HepG2 (cell line): Measurements from ENCODE around the gene CD248. TPM values are rescaled to one million over a fixed set of nuclear protein-coding genes. Genes with fewer than 3 reads are reported as not detected.

Experiments used
- CBFB ChIP-seq: sonication (generic); formaldehyde crosslinking; IDR thresholded peaks from 2 replicates; pipeline ENCODE4 v1.4.0; 2020; ENCODE audit warnings: missing genetic modification reagents
- GATAD1 ChIP-seq: IDR thresholded peaks from 2 replicates; pipeline ENCODE4 v1.6.1; 2016; ENCODE audit warnings: missing genetic modification reagents, missing compliant biosample characterization
- HMG20A ChIP-seq: IDR thresholded peaks from 2 replicates; pipeline ENCODE4 v1.6.1; 2016; ENCODE audit warnings: borderline replicate concordance
- HOXA7 ChIP-seq: sonication (generic); formaldehyde crosslinking; IDR thresholded peaks from 2 replicates; pipeline ENCODE4 v1.8.1; 2022; ENCODE audit warnings: mild to moderate bottlenecking, missing genetic modification reagents, moderate library complexity
- KLF6 ChIP-seq: IDR thresholded peaks from 2 replicates; pipeline ENCODE4 v1.8.0; 2016; ENCODE audit warnings: missing biosample characterization, missing genetic modification reagents
- MAFG ChIP-seq: sonication (generic); formaldehyde crosslinking; IDR thresholded peaks from 2 replicates; pipeline ENCODE4 v1.5.1; 2020; ENCODE audit warnings: mild to moderate bottlenecking, missing genetic modification reagents
- RFXAP ChIP-seq: sonication (generic); formaldehyde crosslinking; IDR thresholded peaks from 2 replicates; pipeline ENCODE4 v1.4.0; 2020; ENCODE audit warnings: missing genetic modification reagents, borderline replicate concordance
- SP4 ChIP-seq: sonication (generic); formaldehyde crosslinking; IDR thresholded peaks from 2 replicates; pipeline ENCODE4 v1.8.1; 2023; ENCODE audit warnings: mild to moderate bottlenecking, missing genetic modification reagents
- SRY ChIP-seq: sonication (generic); formaldehyde crosslinking; IDR thresholded peaks from 2 replicates; pipeline ENCODE4 v1.8.0; 2022; ENCODE audit warnings: mild to moderate bottlenecking, missing genetic modification reagents
- ZBTB38 ChIP-seq: sonication (generic); formaldehyde crosslinking; IDR thresholded peaks from 2 replicates; pipeline ENCODE4 v1.5.1; 2020; ENCODE audit warnings: mild to moderate bottlenecking, missing genetic modification reagents
- ZFY ChIP-seq: sonication (generic); formaldehyde crosslinking; IDR thresholded peaks from 2 replicates; pipeline ENCODE4 v1.4.0; 2020; ENCODE audit warnings: missing genetic modification reagents
- ZNF331 ChIP-seq: sonication (generic); formaldehyde crosslinking; IDR thresholded peaks from 2 replicates; pipeline ENCODE4 v1.4.0; 2020; ENCODE audit warnings: missing genetic modification reagents
- ZNF367 ChIP-seq: sonication (generic); formaldehyde crosslinking; IDR thresholded peaks from 2 replicates; pipeline ENCODE4 v1.4.0; 2020; ENCODE audit warnings: missing genetic modification reagents, borderline replicate concordance
- ZNF652 ChIP-seq: IDR thresholded peaks from 2 replicates; pipeline ENCODE4 v1.6.1; 2016; ENCODE audit warnings: low read depth, borderline replicate concordance
- ZNF737 ChIP-seq: sonication (generic); formaldehyde crosslinking; IDR thresholded peaks from 2 replicates; pipeline ENCODE4 v1.5.0; 2020; ENCODE audit warnings: missing genetic modification reagents, mild to moderate bottlenecking, borderline replicate concordance
- ZNF782 ChIP-seq: sonication (generic); formaldehyde crosslinking; IDR thresholded peaks from 2 replicates; pipeline ENCODE4 v1.4.0; 2020; ENCODE audit warnings: missing genetic modification reagents, mild to moderate bottlenecking, borderline replicate concordance
- polyA plus RNA-seq, 8 experiments: library from polyadenylated mRNA; depleted of rRNA in 3 of 8; stranded (reverse) in 7 of 8; unstranded in 1 of 8; fragments of >200 nt; fragmentation: Illumina TruSeq in 4 of 8; extraction: Trizol in 4 of 8; gene quantifications; 2 replicates each; pipeline versions ENCODE4 v1.2.1 to v1.2.3, GENCODE V29; 2011 to 2016; ENCODE audit warnings: low read depth in 4 of 8, missing spikeins in 1 of 8, mixed read lengths in 1 of 8; ENCODE audit not compliant: insufficient read depth in 1 of 8
- total RNA-seq, 5 experiments: library from RNA; depleted of rRNA; stranded (reverse); fragments of >200 nt; fragmentation: Illumina TruSeq; extraction: Trizol; gene quantifications; 2 replicates each; pipeline ENCODE4 v1.2.3, GENCODE V29; 2016; ENCODE audit warnings: low read depth in 1 of 5
- TF ChIP-seq, protein P1 (sequence below): IDR thresholded peaks from 2 replicates; pipeline ENCODE4 v1.6.1; 2016; ENCODE audit warnings: mild to moderate bottlenecking
- TF ChIP-seq, protein P2 (sequence below): sonication (generic); formaldehyde crosslinking; IDR thresholded peaks from 2 replicates; pipeline ENCODE4 v1.4.0; 2020; ENCODE audit warnings: mild to moderate bottlenecking, missing genetic modification reagents
- TF ChIP-seq, protein P3 (sequence below): IDR thresholded peaks from 2 replicates; pipeline ENCODE4 v1.6.1; 2016; ENCODE audit warnings: missing biosample characterization, missing genetic modification reagents, low read depth
- TF ChIP-seq, protein P4 (sequence below): sonication (generic); formaldehyde crosslinking; IDR thresholded peaks from 2 replicates; pipeline ENCODE4 v1.8.0; 2022; ENCODE audit warnings: mild to moderate bottlenecking, missing genetic modification reagents; ENCODE audit not compliant: insufficient replicate concordance
- TF ChIP-seq, protein P5 (sequence below): sonication (generic); formaldehyde crosslinking; IDR thresholded peaks from 2 replicates; pipeline ENCODE4 v1.5.0; 2020; ENCODE audit warnings: mild to moderate bottlenecking, missing genetic modification reagents

Gene CD248
- total and polyA plus RNA-seq, 2 of the 13 experiments (the other 11 are each of a cell fraction or from before 2014, with no cell fraction given), result 0.25 to 0.35 TPM

DNA sequence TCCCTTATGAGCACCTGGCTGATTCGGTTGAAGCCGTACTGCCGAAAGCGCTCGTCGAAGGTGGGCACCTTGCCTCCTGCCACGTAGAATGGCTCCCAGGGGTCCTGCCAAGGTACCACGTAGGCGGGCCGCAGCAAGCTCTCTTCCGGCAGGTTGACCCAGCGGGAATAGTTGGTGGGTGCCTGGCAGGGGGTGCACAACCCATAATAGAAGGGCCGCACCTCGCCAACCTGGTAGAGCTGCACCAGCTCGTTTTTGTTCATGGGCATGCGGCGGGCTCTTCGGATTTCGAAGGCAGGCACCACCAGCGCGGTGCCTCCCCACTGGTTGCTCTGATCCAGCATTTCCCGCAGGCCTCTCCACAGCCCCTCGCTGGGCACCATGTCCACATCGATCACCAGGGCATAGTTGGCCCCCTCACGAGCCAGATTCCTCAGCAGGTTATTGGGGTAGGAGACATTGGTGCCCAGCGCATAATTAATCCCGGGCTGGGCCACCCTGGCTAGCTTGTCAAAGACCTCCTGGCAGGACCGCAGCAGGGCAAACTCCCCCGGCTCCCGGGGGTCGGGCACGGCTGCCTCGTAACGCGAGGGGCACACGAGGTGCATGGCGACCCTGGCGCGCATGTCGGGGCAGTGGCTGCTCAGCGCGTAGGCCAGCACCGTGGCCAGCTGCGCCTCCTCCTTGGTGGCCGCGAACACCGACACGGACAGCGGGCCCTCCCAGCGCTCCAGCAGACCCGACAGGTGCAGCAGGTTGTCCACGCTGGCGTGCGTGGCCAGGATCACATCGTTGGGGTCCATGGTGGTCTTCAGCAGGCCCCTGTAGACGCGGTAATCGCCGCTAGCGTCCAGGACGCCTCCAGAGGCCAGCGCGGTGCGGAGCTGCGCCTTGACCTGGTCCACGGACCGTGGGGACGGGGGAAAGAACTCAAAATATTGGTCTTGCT, 29.9 kb upstream of the CD248 start (continued):
- 0 out of 2 replicates have a peak, but pooled peaks have one; percentile 48 for TF ChIP-seq KLF6 (CRISPR knock-in tag)
- no peak for TF ChIP-seq ZNF367 (CRISPR knock-in tag)
- TF ChIP-seq, protein P1, sequence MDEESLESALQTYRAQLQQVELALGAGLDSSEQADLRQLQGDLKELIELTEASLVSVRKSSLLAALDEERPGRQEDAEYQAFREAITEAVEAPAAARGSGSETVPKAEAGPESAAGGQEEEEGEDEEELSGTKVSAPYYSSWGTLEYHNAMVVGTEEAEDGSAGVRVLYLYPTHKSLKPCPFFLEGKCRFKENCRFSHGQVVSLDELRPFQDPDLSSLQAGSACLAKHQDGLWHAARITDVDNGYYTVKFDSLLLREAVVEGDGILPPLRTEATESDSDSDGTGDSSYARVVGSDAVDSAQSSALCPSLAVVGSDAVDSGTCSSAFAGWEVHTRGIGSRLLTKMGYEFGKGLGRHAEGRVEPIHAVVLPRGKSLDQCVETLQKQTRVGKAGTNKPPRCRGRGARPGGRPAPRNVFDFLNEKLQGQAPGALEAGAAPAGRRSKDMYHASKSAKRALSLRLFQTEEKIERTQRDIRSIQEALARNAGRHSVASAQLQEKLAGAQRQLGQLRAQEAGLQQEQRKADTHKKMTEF (CRISPR knock-in tag), result no peak
- TF ChIP-seq MAFG, result peak; percentile 28; the same call in 1 of the 2 replicates
- peak; percentile 47; the same call in 1 of the 2 replicates for TF ChIP-seq RFXAP (CRISPR knock-in tag)
- TF ChIP-seq, protein P2, sequence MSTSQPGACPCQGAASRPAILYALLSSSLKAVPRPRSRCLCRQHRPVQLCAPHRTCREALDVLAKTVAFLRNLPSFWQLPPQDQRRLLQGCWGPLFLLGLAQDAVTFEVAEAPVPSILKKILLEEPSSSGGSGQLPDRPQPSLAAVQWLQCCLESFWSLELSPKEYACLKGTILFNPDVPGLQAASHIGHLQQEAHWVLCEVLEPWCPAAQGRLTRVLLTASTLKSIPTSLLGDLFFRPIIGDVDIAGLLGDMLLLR (CRISPR knock-in tag), result peak; percentile 41; the same call in 1 of the 2 replicates
- TF ChIP-seq CBFB (CRISPR knock-in tag), result peak; percentile 78
- 0 out of 2 replicates have a peak, but pooled peaks have one; percentile 3 for TF ChIP-seq SRY
- TF ChIP-seq GATAD1 (CRISPR knock-in tag), result peak; percentile 51; the same call in 1 of the 2 replicates
- TF ChIP-seq ZBTB38 (CRISPR knock-in tag), result peak; percentile 90
- TF ChIP-seq HMG20A (CRISPR knock-in tag), result no peak
- no peak for TF ChIP-seq HOXA7 (CRISPR knock-in tag)
- no peak for TF ChIP-seq ZNF652 (CRISPR knock-in tag)
- TF ChIP-seq, protein P3, sequence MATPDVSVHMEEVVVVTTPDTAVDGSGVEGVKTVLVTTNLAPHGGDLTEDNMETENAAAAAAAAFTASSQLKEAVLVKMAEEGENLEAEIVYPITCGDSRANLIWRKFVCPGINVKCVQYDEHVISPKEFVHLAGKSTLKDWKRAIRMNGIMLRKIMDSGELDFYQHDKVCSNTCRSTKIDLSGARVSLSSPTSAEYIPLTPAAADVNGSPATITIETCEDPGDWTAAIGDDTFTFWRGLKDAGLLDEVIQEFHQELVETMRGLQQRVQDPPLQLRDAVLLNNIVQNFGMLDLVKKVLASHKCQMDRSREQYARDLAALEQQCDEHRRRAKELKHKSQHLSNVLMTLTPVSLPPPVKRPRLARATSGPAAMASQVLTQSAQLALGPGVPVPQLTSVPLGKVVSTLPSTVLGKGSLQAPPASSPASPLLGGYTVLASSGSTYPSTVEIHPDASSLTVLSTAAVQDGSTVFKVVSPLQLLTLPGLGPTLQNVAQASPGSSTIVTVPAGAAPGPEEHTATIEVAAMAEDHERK, result no peak
- TF ChIP-seq, protein P4, sequence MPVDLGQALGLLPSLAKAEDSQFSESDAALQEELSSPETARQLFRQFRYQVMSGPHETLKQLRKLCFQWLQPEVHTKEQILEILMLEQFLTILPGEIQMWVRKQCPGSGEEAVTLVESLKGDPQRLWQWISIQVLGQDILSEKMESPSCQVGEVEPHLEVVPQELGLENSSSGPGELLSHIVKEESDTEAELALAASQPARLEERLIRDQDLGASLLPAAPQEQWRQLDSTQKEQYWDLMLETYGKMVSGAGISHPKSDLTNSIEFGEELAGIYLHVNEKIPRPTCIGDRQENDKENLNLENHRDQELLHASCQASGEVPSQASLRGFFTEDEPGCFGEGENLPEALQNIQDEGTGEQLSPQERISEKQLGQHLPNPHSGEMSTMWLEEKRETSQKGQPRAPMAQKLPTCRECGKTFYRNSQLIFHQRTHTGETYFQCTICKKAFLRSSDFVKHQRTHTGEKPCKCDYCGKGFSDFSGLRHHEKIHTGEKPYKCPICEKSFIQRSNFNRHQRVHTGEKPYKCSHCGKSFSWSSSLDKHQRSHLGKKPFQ (CRISPR knock-in tag), result peak; percentile 55
- TF ChIP-seq ZNF331 (CRISPR knock-in tag), result peak; percentile 64; the same call in 1 of the 2 replicates
- TF ChIP-seq SP4 (CRISPR knock-in tag), result 0 out of 2 replicates have a peak, but pooled peaks have one; percentile 3
- 0 out of 2 replicates have a peak, but pooled peaks have one; percentile 60 for TF ChIP-seq ZFY (CRISPR knock-in tag)
- TF ChIP-seq, protein P5, sequence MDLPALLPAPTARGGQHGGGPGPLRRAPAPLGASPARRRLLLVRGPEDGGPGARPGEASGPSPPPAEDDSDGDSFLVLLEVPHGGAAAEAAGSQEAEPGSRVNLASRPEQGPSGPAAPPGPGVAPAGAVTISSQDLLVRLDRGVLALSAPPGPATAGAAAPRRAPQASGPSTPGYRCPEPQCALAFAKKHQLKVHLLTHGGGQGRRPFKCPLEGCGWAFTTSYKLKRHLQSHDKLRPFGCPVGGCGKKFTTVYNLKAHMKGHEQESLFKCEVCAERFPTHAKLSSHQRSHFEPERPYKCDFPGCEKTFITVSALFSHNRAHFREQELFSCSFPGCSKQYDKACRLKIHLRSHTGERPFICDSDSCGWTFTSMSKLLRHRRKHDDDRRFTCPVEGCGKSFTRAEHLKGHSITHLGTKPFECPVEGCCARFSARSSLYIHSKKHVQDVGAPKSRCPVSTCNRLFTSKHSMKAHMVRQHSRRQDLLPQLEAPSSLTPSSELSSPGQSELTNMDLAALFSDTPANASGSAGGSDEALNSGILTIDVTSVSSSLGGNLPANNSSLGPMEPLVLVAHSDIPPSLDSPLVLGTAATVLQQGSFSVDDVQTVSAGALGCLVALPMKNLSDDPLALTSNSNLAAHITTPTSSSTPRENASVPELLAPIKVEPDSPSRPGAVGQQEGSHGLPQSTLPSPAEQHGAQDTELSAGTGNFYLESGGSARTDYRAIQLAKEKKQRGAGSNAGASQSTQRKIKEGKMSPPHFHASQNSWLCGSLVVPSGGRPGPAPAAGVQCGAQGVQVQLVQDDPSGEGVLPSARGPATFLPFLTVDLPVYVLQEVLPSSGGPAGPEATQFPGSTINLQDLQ (CRISPR knock-in tag), result 0 out of 2 replicates have a peak, but pooled peaks have one; percentile 49
- peak; percentile 54; the same call in 1 of the 2 replicates for TF ChIP-seq ZNF782 (CRISPR knock-in tag)
- peak; percentile 96; the same call in 1 of the 2 replicates for TF ChIP-seq ZNF737 (CRISPR knock-in tag)
